ENCODE measurements around the gene CHEK1.
A peak's percentile ranks its signal among the peaks of the same experiment; 100 is the strongest.
"Not testable (repeated sequence)": the region's sequence is repeated elsewhere in the genome, so short reads cannot be mapped to it uniquely, and the experiment has no call there.

CHEK1 gene

DNA sequence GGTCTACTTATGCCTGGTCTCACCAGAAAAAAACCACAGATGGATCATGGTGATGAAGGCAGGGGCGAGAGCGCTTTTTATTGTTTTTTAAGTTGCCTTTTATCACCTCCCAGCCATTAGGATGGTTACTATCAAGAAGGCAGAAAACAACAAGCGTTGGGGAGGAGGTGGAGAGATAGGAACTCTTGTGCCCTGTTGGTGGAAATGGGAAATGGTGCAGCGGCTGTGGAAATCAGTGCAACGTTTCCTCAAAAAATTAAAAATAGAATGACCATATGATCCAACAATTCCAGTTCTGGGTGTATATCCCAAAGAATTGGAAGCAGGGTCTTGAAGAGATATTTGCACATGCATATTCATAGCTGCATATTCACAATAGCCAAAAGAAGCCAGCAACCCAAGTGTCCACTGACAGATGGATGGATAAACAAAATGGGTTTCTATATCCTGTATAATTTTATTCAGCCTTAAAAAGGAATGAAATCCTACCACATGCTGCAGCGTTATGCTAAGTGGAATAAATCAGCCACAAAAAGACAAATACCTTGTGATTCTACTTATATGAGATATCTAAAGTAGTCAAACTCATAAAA lies 76.2 kb downstream of the CHEK1 start:
- no peak for DNase-seq (ENCODE audit: low spot score)

DNA sequence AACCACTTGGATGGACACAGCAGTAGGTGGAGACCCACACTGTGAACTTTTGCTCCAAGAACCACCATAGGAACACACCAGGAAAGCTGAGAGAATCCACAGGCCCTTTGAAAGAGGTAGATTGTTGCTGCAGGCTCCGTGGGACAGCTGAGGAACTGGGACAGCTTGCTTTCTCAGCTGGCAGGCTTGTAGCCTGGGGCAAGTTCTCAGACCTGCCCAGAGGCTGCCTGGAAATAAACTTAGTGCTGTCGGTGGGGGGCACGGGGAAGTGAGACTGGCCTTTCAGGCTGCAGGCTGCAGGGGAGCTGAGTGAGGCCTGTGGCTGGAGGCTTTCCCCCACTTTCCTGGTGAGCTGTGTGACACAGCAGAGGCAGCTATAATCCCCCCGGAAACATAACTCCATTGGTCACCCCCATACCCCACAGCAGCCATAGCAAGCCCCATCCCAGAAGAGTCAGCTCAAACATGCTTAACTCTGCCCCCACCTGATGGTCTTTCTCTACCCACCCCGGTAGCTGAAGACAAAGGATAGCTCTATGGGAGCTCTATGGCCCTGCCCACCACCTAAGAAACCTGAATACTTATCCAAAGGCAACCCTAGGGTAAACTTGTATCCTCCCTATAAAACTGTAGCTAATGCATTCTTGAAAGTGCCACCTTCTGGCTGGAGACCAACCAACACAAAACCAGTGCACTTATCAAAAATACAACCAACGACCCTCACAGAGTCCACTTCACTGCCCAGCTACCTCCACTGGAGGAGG lies 77.1 kb downstream of the CHEK1 start:
- no peak for DNase-seq (ENCODE audit: low spot score)

DNA sequence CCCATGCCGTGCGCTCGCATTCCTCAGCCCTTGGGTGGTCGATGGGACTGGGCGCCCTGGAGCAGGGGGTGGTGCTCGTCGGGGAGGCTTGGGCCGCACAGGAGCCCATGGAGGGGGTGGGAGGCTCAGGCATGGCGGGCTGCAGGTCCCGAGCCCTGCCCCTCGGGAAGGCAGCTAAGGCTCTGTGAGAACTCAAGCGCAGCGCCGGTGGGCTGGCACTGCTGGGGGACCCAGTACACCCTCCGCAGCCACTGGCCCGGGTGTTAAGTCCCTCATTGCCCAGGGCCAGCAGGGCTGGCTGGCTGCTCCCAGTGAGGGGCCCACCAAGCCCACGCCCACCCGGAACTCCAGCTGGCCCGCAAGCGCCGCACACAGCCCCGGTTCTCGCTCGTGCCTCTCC lies 79.7 kb downstream of the CHEK1 start:
- DNase-seq (ENCODE audit: low spot score), result not testable (repeated sequence)

DNA sequence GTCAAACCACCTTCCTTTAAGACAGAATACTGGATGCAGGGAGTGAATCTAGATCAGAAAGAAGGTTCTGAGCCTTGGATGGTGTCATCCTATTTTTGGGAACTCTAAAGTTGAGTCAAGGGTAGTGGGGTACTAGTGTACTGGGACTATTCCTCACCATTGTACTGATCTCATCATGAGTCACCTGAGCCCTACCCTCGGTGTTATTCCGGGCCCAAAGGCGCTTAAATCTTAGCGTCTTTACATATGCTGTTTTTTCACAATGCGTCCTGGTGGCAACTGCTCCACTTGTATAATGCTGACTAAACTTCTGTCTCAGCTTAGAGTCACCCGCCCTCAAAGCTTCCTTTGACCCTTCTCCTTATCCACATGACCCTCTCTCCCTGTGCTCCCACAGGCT lies 95.8 kb downstream of the CHEK1 start:
- DNase-seq (ENCODE audit: low spot score), result no peak

DNA sequence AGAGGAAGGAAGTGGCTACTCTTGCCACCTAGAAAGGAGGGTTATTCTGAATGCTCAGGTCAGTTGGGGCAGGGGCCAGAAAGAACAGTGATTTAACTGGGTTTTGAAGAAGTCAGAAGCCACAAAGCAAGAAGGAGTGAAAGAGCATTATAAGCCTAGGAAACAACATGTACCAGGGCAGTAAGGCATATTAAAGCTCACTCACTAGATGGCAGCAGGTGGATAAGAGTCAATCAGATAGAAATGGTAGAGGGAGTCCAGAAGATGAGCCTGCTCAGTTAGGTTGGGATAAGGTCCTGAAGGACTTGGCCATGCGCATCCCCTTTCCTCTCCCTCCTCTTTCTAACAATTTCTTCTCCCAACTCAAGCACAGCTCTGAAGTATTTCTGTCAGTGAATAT lies 99.2 kb downstream of the CHEK1 start:
- peak; percentile 21 for DNase-seq (ENCODE audit: low spot score)

Measured in AG20443 (cell line).